Neural crest cell (in vitro differentiated cells): Measurements from ENCODE around the gene PGAM5. TPM values are rescaled to one million over a fixed set of nuclear protein-coding genes. Genes with fewer than 3 reads are reported as not detected.

Source experiments
- DNase-seq: peaks from one replicate; pipeline ENCODE4 v3.0.0; 2021; ENCODE audit warnings: low read depth, mixed read lengths, low spot score
- H3K27ac Mint-ChIP-seq: one replicate; pipeline ENCODE4 v1.8.0; 2021; ENCODE audit warnings: mild to moderate bottlenecking, mixed read lengths; ENCODE audit not compliant: unreplicated experiment
- H3K27me3 Mint-ChIP-seq: 2 replicates; pipeline ENCODE4 v1.8.0; 2021; ENCODE audit warnings: low read depth, mild to moderate bottlenecking, mixed read lengths
- H3K36me3 Mint-ChIP-seq: 2 replicates; pipeline ENCODE4 v1.8.0; 2021; ENCODE audit warnings: low read depth, mild to moderate bottlenecking, mixed read lengths
- H3K4me1 Mint-ChIP-seq: 2 replicates; pipeline ENCODE4 v1.8.0; 2021; ENCODE audit warnings: mixed read lengths
- H3K4me3 Mint-ChIP-seq: one replicate; pipeline ENCODE4 v1.8.0; 2021; ENCODE audit warnings: mild to moderate bottlenecking, mixed read lengths
- H3K9me3 Mint-ChIP-seq: 2 replicates; pipeline ENCODE4 v1.8.0; 2021; ENCODE audit warnings: mixed read lengths
- total RNA-seq: library from RNA; stranded (reverse); gene quantifications from 2 replicates; pipeline ENCODE4 v1.2.1, GENCODE V29; 2021
- TF ChIP-seq, protein P1 (sequence below): fragments of 200-600 bp; sonication (generic); conservative IDR thresholded peaks from 2 replicates; pipeline ENCODE4 v1.5.0; 2021; ENCODE audit warnings: antibody characterized with exemption, mild to moderate bottlenecking

PGAM5 gene
- total RNA-seq, 1 donor from 2014 or later = 61.5 TPM

DNA sequence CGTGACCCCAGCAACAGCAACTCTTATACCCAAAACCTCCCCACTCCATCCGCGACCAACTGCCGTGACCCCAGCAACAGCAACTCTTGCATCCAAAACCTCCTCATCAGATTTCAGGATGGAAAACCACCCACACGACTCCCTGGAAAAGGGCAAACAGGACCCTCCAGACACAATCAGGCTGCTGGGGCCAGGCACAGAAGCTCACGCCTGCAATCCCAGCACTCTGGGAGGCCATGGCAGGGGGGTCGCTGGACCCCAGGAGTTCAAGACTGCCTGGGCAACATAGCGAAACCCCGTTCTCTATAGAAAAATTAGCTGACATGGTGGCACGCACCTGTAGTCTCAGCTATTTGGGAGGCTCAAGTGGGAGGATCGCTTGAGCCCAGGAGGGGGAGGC, 19.7 kb downstream of the PGAM5 start:
- no peak for DNase-seq
- Mint-ChIP-seq H3K4me3 (peak overlapping the region; percentile 38), H3K27ac (no peak overlapping the region), H3K9me3 (no peaks in the 10 kb centered on the region), H3K36me3 (peaks cover 52% of the 10 kb centered on the region), H3K27me3 (no peaks in the 10 kb centered on the region), H3K4me1 (no peaks in the 10 kb centered on the region)
- TF ChIP-seq, protein P1, sequence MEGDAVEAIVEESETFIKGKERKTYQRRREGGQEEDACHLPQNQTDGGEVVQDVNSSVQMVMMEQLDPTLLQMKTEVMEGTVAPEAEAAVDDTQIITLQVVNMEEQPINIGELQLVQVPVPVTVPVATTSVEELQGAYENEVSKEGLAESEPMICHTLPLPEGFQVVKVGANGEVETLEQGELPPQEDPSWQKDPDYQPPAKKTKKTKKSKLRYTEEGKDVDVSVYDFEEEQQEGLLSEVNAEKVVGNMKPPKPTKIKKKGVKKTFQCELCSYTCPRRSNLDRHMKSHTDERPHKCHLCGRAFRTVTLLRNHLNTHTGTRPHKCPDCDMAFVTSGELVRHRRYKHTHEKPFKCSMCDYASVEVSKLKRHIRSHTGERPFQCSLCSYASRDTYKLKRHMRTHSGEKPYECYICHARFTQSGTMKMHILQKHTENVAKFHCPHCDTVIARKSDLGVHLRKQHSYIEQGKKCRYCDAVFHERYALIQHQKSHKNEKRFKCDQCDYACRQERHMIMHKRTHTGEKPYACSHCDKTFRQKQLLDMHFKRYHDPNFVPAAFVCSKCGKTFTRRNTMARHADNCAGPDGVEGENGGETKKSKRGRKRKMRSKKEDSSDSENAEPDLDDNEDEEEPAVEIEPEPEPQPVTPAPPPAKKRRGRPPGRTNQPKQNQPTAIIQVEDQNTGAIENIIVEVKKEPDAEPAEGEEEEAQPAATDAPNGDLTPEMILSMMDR = no peak

DNA sequence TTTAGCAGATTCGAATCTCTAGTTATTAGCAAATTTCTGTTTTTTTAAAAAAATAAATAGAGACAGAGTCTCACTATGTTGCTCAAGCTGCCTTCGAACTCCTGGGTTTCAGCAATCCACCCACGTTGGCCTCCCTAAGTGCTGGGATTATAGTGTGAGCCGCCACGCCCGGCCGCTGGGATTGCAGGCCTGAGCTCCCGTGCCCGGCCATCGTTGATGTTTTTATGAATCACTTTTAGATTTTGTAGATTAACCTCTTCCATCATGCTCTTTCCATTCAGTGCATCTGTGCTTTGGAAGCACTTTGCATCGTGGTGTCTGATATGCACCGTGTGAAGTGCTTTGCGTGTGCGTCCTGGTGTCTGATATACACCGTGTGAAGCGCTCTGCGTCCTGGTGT, 20.9 kb downstream of the PGAM5 start:
- Mint-ChIP-seq H3K27me3 (no peaks in the 10 kb centered on the region), H3K4me1 (no peaks in the 10 kb centered on the region), H3K36me3 (peaks cover 45% of the 10 kb centered on the region), H3K9me3 (no peaks in the 10 kb centered on the region), H3K27ac (no peak overlapping the region), H3K4me3 (no peak overlapping the region)
- no peak for DNase-seq
- TF ChIP-seq, protein P1 = no peak

DNA sequence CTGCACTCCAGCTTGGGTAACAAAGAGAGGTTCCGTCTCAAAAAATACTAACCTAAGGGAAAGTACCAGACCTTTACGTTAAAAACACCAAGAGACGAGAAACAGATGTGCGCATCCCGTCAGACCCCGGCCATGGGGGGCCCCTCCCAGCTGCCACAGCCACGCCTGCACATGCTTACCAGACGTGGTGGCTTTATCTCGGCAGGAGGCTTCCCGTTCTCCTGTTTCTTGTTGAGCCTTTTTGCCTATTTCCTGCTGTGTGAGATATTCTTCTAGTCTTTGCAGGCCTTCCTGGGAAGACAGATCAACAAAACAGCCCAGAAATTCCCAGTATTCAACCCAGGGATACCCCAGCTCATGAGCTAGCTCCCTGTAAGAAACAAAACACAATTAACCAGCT, 23.6 kb downstream of the PGAM5 start:
- no peak for DNase-seq
- TF ChIP-seq, protein P1 = no peak
- no peak overlapping the region for H3K27ac Mint-ChIP-seq
- peaks cover 41% of the 10 kb centered on the region for H3K36me3 Mint-ChIP-seq
- no peaks in the 10 kb centered on the region for H3K27me3 Mint-ChIP-seq
- H3K9me3 Mint-ChIP-seq = no peaks in the 10 kb centered on the region
- H3K4me3 Mint-ChIP-seq = no peak overlapping the region
- no peaks in the 10 kb centered on the region for H3K4me1 Mint-ChIP-seq

DNA sequence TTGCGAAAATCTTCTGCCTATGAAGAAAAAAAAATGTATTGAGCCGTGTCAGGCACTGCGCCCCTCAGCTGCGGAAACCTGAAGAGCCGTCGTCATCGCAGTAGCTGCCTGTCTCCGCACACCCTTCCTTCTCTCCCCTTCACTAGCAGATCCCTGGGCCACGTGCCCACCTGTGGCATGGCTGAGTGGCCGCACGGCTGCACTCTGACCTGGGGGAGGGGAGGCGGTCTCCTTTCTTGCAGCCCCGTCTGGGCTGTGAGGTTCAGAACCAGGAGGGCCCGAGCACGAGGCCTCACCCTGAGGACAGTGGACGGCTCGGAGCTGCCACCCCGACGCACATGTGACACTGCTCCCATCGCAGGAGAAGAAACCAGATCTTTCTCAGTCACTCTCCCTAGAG, 24.9 kb downstream of the PGAM5 start:
- Mint-ChIP-seq H3K4me3 (no peak overlapping the region), H3K27ac (no peak overlapping the region)

DNA sequence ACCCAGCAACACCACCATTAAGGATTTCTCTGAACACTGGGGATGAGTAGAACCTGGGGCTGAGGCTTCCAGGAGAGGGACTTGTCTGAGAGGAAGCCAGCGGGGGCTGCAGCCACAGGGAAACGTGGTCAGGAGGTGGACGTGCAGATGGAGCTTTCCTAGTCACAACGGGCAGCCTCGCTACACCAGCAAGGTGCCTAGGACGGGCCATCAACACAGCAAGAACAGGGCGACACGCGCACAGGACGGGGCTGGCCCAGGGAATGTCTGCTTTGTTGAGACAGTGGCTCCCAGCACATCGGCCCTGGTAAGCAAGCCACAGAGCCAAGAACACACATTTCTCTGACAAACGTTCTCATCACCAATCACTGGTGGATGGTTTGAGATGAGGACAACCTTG, 25.7 kb downstream of the PGAM5 start:
- Mint-ChIP-seq H3K36me3 (peaks cover 32% of the 10 kb centered on the region), H3K4me1 (no peaks in the 10 kb centered on the region), H3K27ac (no peak overlapping the region)

More for the DNA sequence above, 24.9 kb downstream of the PGAM5 start:
- peaks cover 36% of the 10 kb centered on the region for H3K36me3 Mint-ChIP-seq
- no peak for DNase-seq
- TF ChIP-seq, protein P1 = no peak
- H3K27me3 Mint-ChIP-seq = no peaks in the 10 kb centered on the region
- no peaks in the 10 kb centered on the region for H3K4me1 Mint-ChIP-seq
- H3K9me3 Mint-ChIP-seq = no peaks in the 10 kb centered on the region

More for the DNA sequence above, 25.7 kb downstream of the PGAM5 start:
- Mint-ChIP-seq H3K4me3 (no peak overlapping the region), H3K27me3 (no peaks in the 10 kb centered on the region), H3K9me3 (no peaks in the 10 kb centered on the region)
- DNase-seq = no peak
- TF ChIP-seq, protein P1 = no peak
